ENCODE data around the gene PIGB.
"Not testable (repeated sequence)": the region's sequence is repeated elsewhere in the genome, so short reads cannot be mapped to it uniquely, and the experiment has no call there.

PIGB gene

GRCh38 chr15:55297315-55297714, 21.7 kb upstream of the PIGB start:
- DNase-seq (ENCODE audit: low spot score) = no peak

- DNase-seq (ENCODE audit: low spot score) = not testable (repeated sequence)
These were observed 16.2 kb upstream of the PIGB start for GRCh38 chr15:55302801-55303200.

GRCh38 chr15:55319537-55320237, 665 bp downstream of the PIGB start:
- DNase-seq (ENCODE audit: low spot score) = no peak

DNA sequence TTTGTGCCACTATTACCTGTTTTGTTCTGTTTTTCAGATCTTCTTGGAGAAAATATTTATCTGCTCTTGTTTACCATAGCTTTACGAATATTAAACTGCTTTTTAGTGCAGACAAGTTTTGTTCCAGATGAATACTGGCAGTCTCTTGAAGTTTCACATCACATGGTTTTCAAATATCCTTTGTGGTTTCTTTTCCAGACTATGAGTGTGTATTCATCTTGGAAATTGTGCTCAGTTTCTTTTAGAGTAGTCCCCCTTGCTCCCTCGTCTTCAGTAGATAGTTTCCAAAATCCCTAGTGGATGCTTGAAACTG, 1.2 kb downstream of the PIGB start:
- DNase-seq (ENCODE audit: low spot score) = no peak

- DNase-seq (ENCODE audit: low spot score) = no peak
These were observed 1.9 kb downstream of the PIGB start for GRCh38 chr15:55320963-55321362.

GRCh38 chr15:55322467-55322866, 3.4 kb downstream of the PIGB start:
- no peak for DNase-seq (ENCODE audit: low spot score)

GRCh38 chr15:55327387-55327786, 8.4 kb downstream of the PIGB start:
- DNase-seq (ENCODE audit: low spot score) = no peak

- DNase-seq (ENCODE audit: low spot score) = no peak
These were observed 15.3 kb downstream of the PIGB start for GRCh38 chr15:55334371-55334770.

DNA sequence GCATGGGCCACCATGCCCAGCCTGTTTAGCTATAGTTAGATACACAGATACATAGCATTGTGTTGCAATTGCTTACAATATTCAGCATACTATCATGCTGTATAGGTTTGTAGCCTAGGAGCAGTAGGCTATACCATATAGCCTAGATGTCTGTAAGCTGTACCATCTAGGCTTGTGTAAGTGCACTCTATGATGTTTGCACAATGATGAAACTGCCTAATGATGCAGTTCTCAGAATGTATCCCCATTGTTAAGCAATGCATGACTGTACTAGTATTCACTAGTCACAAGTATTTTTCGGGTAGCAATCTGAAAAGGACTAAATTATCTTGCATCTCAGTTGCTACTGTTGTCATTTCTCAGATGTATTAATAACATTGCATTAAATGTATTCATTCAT, 16.0 kb downstream of the PIGB start:
- DNase-seq (ENCODE audit: low spot score) = no peak

- no peak for DNase-seq (ENCODE audit: low spot score)
These were observed 18.1 kb downstream of the PIGB start for GRCh38 chr15:55337160-55337559.

DNA sequence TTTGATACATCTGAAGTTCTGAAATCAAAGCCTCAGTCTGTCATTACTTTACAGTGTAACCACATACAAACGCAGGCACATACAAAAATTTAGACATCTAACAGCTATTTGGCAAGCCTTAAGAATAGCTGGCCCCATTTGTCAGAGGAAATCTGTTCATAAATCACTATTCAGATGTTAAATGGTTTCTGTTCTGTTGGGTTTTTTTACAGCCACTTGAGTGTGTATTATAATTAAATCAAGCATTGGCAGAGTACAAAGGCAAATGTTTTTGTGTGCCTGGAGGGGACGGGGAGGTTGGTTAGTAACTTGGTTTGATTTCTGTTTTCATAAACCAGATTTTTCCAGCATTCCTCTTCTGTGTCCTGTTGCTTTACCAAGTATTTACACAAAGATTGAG, 24.1 kb downstream of the PIGB start:
- DNase-seq (ENCODE audit: low spot score) = no peak

GRCh38 chr15:55344206-55344605, 25.2 kb downstream of the PIGB start:
- DNase-seq (ENCODE audit: low spot score) = no peak

DNA sequence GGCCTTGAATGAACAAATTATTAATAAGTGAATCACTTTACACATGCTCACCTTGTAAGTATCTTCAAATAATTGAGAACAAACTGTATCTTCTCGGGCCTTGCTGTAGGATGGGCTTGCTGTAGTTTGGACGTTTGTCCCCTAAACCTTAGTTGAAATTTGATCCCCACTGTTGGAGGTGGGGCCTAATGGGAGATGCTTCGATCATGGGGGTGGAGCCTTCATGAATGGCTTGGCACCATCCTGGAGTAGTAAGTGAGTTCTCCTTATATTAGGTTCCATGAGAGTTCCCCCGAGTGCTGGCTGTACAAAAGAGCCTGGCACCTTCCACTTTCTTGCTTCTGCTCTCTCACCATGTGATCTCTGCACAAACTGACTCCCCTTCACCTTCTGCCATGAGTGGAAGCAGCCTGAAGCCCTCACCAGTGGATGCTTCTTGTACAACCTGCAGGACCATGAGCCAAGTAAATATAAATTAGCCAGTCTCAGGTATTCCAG, 29.3 kb downstream of the PIGB start:
- no peak for DNase-seq (ENCODE audit: low spot score)

DNA sequence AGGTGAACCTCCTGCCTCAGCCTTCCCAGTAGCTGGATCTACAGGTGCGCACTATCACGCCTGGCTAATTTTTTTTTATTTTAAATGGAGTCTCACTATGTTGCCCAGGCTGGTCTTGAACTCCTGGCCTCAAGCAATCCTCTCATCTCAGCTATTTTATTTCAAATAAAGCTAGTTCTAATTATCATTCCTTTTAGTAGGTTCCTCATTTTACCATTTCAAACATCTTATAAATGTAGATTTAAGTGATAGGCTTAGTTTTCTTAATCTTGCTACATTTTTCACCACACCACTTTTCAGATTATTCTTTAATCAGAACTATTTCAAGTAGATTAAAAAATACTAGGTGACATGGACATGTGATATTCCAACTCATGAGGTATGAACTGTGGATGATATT, 30.3 kb downstream of the PIGB start:
- DNase-seq (ENCODE audit: low spot score) = no peak

GRCh38 chr15:55353025-55353424, 34.0 kb downstream of the PIGB start:
- DNase-seq (ENCODE audit: low spot score) = no peak

- DNase-seq (ENCODE audit: low spot score) = no peak
These were observed 38.1 kb downstream of the PIGB start for GRCh38 chr15:55356985-55357585.

- no peak for DNase-seq (ENCODE audit: low spot score)
These were observed 38.8 kb downstream of the PIGB start for GRCh38 chr15:55357774-55358173.

- no peak for DNase-seq (ENCODE audit: low spot score)
These were observed 39.4 kb downstream of the PIGB start for GRCh38 chr15:55358471-55358870.

- DNase-seq (ENCODE audit: low spot score) = no peak
These were observed 41.2 kb downstream of the PIGB start for GRCh38 chr15:55360256-55360655.

GRCh38 chr15:55361048-55361447, 42.0 kb downstream of the PIGB start:
- DNase-seq (ENCODE audit: low spot score) = no peak

DNA sequence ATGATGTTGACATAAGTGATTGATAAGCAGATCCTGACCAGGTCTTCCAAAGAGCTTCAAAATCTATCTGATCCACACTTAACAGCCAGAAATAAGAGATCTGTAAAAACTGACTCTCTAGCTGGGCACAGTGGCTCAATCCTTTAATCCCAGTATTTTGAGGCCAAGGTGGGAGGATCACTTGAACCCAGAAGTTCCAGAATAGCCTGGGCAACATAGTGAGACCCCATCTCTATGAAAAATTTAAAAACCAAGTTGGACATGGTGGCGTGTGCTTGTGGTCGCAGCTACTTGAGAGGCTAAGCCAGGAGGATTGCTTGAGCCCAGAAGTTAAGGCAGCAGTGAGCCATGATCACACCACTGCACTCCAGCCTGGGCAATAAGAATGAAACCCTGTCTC, 43.6 kb downstream of the PIGB start:
- DNase-seq (ENCODE audit: low spot score) = no peak

GRCh38 chr15:55366981-55367380, 48.0 kb downstream of the PIGB start:
- DNase-seq (ENCODE audit: low spot score) = no peak

DNA sequence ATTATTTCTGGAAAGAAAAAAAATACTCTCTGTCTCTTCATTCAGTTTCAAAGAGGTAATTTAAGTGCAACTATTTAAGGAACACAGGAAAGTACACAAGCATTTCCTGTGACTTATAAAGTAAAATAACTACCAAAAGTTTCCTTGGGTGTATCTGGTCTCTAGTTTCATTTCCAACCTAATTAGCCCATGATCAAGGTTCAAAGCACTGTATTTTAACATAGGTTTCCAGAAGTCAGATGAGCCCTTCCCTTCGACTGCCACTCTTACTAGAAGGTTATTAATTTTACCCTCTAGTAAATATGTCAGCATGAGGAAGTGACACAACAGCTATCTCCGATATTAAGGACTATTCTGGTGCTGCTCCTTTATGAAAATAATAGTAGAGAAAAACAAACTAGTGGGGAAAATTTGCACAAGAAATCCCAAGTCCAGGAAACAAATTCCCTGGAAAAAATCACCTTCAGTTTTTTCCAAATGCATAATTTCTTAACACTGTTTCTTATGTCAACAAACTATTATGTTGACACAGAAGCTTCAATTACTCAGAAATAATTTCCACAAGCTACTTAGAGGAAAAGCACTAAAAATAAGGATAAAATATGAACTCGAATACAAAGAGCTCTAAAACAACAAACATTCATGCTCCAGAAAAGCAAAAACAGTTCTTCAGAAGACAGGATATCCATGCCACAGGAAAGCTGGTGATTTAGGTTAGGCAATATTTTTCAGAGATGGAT, 53.8 kb downstream of the PIGB start:
- no peak for DNase-seq (ENCODE audit: low spot score)

Measured in HuH-7 (cell line).